GM21367 (cell line): ENCODE measurements around the gene DHRS13.

ENCODE experiments used
- ATAC-seq: cut with Tn5 transposase; IDR thresholded peaks from one replicate; pipeline ENCODE4 v1.9.1; 2021; ENCODE audit not compliant: unreplicated experiment

The DHRS13 gene, protein sequence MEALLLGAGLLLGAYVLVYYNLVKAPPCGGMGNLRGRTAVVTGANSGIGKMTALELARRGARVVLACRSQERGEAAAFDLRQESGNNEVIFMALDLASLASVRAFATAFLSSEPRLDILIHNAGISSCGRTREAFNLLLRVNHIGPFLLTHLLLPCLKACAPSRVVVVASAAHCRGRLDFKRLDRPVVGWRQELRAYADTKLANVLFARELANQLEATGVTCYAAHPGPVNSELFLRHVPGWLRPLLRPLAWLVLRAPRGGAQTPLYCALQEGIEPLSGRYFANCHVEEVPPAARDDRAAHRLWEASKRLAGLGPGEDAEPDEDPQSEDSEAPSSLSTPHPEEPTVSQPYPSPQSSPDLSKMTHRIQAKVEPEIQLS

DNA sequence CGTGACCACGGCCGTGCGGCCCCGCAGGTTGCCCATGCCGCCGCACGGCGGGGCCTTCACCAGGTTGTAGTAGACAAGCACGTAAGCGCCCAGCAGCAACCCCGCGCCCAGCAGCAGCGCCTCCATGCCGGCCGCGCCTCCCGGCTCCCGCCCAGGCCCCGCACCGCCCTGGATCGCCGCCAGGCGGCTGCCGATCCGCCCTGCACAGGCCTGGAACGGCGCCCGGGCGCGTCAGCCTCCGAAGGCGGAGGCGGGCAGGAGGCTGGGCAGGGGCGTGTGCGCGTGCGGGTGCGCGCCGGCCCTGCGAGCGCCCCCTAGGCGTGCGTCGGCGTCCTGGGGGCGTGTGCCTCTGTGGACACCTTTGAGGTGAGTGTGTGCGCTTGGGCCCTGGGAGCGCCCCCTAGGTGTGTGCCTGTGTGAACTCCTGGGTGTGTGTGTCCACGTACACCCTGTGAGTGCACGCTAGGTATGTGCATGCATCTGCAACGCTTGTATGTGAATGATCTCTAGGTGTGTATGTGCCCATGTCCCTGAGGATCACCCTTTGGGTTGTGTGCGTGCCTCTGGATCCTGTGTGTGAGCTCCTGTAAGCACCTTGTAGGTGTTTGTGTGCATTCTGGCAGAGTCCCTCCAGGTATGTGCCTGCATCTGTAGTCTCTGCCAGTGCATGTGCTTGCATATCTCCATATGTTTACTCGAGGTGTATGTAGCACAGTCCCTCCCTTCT lies at the start of gene DHRS13:
Gene DHRS13 (minus strand): TSS at position 261 of the 727 bp plus-strand sequence. CDS start 135 bp downstream, at position 126.
- peak; percentile 79 for ATAC-seq

DNA sequence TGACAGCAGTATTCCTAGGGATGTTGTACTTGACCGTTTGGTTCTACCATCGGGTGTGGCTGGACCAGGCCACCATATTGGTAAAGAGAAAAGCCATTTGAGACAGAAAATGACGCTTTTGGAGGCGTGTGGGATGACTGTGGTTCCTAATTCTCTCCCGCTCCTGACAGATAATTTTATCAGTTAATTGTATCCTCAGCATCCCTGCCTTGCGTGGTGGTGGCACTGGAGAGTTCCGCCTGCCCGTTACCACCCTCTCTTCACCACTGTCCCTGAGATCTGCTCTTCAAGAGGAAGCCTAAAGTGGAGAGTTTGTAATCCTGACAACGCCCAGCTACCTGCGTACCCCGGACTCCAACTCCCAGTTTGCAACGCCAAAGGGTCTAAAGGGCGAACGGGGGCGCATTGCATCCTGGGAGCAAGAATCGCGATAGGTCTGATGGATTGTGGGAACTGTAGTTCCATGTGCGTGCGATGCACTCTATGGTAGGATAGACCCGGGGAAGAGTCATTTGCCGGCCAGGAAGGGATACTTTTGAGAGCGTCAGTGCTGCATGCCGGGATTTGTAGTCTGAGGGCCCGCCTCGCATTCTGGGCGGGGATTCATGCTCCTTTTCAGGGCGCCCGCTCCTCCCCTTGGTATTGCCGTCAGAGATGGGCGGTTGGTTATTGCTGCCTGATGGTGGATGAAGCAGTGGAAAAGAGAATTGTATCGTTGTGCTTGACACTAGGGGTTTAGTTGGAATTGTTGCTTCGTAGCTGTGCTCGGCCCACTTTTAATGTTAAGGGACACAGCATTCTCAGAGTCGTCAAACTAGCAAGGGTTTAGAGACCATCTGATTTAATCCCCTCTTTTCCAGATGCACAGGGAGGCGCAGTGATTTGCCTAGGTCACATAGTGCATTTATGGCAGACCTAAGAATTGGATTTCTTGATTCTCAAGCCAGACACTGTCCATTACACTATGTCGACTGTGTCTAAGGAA lies 49.4 kb upstream of the DHRS13 start:
- peak; percentile 56 for ATAC-seq

DNA sequence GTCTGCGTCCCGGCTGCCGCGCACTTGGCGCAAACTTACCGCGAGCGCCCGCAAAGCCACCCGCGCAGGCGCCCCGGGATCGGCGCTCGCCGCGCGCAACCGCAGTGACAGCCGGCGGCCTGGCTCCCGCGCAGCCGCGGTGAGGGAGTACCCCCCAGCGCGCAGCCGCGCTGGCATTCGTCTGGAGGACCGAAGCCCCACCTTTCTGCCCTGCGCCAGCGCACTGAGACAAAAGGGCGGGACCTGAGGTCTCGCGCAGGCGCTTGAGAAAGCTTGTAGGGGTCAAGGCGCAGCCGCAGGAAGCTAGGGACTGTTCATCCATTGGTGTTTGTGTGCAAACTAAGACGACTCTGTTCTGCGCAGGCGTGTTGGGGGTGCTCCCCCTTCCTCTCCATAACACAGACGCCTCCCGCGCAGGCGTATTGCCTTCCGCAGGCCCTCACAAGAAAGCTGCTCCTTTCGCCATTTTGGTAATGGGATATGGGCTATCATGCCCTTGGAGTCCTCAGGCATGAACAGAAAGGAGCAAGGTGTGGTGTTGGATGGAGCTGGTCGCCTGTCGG lies 48.6 kb upstream of the DHRS13 start, which contains the start of gene PHF12:
Gene PHF12 (minus strand): TSS at position 91 of the 563 bp plus-strand sequence. CDS start 558 bp downstream, outside the sequence.
- ATAC-seq = peak; percentile 41

DNA sequence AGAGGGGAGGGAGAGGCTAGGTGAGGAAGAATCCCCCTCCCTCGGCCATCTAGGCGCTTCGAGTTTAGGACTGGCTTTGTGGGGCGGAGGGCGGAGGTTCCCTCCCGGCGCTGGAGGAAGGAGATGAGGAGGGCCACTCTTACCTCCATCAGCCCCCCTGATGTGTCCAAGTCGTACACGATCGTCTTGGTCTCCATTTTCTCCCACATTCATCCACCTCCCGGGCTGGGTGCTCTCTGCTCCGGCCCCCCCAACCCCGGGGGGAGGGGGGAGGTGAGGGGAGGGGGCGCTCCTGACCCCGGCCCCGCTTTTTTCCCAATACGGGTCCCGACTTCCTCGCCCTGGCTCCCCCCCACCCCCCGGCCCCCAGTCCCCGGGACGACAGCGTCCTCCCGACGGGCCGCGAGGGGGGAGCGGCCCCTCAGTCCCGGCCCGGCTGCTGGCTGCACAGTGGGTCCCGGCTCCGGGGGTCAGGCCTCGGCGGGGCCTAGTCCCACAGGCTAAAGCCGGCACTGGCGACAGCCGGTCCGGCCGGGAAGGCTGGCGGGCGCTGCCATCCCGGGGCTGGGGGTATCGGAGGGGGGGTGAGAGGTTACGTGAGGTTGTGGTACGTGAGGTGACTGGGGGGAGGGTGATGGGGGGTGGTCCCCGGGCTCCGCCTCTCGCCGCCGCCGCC lies 48.0 kb upstream of the DHRS13 start:
- ATAC-seq = no peak

DNA sequence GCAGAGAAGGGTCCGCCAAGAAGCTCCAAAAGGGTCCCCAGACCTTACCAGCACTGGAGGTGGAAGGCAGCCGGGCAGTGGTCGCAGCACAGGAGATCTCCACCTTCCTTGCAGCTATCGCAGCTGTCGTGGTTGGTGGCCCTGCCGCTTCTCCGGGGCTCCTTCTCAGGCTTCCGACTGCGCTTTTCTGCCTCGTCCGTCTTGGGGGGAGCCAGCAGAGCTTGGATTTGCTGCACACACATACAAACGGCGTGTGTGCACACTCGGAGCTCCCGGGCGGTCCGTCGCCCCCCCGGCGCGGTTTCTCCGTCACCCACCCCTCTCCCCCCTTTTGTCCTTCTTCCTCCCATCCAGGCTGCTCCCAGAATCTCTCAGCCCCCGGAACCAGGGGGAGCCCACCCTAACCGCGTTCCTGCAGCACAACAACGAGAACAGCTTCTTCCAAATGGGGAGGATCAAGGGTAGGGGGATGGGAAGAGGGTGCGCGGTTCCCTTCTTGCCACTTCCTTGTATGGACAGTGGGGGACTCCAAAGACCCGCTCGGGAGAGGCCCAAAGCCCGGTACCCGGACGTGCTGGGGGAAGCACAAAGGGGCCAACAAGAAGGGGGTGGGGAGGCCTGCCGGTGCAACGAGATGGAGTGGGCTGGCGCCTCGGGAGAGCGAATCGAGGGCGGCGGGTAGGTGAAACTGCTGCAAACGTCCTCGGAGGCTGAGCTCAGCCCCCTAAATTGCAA lies 47.3 kb upstream of the DHRS13 start:
- no peak for ATAC-seq

DNA sequence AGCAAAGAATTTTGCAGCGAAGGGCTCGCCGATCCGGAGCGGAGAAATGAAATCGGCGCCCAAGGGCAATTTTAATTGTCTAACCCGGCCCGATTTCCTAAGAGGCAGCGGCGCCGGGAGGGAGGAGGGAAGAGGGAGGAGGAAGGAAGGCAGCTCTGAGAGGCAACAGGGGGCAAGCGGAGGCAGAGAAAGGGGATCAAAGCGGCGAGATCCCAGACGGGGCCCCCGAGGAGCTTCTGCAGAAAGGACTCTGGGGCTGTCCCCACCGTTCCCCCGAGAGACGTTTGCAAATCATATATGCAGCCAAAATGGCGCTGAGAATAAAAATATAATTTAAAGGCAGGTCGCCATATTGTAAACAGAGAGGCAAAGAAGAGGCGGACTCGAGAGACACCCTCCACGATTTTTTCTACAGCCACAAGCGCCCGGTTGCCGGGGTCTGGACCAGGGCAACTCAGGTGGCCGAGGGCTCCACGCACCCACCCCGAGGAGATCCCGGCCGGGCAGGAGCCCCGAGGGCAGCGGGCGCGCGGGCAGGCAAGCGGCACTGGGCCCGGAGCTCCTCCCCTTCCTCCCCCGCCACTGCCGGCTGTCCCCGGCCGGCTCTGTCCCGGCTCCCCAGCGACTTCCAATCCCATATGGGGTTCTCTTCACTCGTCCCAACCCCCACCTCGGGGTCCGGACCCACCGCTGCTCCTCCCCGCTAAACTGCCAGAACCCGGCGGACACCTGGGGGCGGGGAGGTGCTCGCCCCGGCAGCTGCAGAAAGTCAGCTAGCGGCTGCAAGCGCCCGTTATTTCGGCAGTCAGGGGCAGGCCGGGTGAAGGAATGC lies 46.5 kb upstream of the DHRS13 start:
- ATAC-seq = no peak

DNA sequence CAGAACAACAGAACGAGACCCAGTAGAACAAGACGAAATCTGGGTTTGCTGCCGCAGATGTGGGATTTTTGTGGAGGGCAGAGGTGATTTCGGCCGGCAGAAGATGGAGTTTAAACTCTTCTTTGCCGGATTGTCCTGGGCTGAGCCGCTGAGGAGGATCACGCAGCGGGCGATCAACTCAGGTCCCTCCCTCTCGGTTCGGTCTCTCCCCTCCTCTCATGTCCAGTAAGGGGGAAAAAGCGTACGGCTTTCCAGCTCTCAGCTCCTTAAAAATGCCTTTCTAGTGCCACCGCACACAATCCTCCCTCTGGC lies 46.0 kb upstream of the DHRS13 start:
- ATAC-seq = no peak

DNA sequence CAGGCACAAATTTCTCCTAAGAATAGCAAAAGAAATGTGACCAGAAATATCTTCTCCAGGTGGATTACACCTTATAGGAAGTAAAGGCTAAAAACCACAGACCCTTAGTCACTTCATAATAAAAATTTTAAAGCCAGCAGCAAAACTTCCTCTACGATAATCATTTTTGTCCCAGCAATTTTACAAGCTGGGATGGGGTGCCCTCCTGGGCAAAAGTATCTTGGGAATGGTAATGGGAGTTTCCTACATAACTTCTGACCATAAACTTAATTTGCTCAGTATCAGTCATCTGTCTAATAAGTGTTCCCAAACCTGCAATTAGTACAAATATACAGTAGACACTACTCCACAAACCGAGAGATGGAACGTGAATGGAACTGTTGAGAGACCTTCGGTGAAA lies 45.5 kb upstream of the DHRS13 start:
- no peak for ATAC-seq

DNA sequence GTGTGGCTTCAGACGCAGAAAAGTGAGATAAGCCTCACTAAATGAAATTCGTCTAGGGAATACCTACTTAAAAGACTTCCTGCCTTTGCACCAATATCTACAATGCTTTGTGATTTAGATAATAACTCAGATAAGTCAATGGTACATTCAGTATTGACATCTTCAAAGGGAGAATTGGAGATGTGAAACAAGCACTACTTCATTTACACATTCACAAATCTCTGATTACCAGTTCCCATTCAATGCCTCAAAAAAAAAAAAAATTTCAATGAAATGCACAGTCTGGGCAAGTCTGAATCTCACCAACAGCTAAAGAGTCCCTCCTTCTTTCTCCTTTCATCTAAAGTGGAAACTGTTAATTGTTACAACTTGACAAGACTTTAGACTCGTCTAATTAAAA lies 44.8 kb upstream of the DHRS13 start:
- no peak for ATAC-seq

DNA sequence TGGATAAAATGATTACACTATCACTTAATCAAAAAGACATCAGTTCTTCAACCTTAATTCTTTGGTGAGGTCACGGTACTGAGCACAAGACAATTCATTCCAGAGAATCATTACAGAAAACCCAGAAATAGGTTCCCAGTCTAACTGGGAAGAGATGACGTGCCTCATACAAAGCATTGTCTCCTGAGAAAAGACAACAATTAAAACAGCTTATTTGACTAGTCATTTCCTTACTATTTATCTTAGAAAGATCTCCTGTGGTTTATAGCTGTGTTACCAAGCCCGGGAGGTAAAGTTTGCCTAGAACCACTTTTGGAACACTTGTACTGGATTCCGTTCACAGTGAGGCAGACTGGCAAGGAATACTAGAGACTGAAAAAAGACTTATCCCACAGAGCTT lies 43.4 kb upstream of the DHRS13 start:
- no peak for ATAC-seq

DNA sequence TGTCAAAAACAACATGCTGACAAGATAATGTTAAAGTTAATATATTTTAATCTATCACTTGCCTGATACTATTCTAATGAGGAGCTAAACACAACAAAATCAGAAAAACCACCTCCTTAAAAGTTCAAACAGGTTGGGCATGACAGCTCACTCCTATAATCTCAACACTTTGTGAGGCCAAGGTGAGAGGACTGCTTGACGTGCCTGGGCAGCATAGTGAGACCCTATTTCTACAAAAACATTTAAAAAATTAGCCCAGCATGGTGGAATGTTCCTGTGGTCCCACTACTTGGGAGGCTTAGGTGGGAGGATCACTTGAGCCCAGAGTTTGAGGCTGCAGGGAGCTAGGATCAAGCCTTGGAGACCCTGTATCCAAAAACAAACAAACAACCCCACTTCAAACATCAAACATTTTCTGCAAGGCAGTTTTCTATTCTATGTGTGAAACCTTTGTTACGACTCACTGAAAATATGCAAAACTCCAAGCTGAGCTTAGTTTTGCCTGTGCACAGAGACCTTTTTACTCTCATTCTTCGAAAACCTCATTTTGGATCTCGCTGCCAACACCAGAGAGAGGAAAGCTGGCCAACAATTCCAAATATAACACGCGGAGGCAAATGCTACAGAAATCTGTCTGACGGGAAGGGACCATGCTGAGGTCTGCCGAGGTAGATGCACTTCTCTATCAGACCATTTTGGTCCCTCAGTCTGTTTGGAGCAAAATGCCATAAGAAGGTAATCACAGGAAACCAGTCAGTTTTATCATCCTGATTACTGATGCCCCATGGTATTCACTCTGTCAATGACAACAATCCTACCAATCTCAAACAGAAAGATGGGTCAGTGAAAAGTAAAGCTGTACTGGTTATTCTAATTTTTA lies 42.2 kb upstream of the DHRS13 start:
- ATAC-seq = no peak

DNA sequence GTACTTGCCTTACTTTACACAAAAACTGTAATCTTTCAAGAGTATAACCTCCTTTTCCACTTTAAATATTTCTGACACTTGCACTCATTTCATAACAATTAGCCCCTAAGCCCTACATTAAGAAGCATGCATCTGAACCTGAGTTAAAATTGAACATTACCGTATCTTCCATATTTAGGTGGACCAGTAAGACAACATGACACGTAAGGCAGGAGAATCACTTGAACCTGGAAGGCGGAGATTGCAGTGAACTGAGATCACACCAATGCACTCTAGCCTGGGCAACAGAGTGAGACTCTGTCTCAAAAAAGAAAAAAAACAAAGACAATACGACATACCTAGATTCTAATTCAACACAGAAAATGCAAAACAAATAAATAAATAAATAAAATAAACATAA lies 41.5 kb upstream of the DHRS13 start:
- no peak for ATAC-seq

DNA sequence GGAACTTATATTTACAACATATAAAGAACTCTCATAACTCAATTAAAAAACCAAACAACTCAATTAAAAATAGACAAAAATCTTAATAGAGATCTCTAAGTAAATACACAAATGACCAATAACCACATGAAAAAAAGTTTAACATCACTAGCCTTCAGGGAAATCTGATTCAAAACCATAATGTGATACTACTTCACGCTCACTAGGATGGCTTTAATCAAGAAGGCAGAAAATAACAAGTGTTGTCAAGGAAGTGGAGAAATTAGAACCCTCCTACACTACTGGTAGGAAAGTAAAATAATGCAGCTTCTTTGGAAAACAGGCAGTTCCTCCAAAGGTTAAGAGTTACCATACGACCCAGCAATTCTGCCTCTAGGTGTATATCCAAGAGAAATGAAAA lies 40.0 kb upstream of the DHRS13 start:
- ATAC-seq = no peak

DNA sequence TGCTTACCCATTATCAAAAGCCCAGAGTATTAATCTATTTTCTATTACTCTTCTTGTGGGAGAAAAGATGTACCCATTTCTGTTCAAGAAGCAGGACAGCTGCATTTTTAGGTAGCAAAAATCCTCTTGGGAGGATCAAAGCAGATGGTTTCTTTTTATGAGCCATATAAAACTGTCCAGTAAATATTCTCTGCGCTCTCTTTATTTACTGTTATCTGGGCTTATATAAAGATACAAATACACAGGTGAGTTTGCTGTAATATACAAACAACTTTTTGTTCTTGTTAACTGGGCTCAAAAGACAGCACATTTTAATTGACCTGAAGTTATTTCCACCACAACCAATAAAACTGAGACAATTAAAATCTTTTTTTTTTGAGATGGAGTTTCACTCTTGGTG lies 38.4 kb upstream of the DHRS13 start:
- ATAC-seq = no peak

DNA sequence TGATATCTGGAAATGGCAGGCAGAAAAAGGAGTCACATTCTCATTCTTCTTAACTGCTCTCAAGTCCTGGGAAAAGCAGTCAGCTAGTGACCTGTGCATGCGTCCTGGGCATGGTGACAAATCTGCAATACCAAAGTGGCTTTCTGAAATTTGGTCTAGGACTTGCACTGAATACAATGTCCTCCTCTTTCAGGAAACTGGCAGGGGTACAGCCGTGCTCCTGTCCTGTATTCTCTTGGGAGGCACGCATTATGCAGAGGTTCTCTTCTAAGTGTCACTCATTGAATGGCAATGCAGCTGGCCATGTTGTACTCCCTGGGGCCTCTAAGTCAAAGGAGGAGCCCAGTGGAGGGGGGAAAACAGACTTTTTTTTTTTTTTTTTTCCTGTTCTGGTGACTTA lies 37.8 kb upstream of the DHRS13 start:
- ATAC-seq = no peak

DNA sequence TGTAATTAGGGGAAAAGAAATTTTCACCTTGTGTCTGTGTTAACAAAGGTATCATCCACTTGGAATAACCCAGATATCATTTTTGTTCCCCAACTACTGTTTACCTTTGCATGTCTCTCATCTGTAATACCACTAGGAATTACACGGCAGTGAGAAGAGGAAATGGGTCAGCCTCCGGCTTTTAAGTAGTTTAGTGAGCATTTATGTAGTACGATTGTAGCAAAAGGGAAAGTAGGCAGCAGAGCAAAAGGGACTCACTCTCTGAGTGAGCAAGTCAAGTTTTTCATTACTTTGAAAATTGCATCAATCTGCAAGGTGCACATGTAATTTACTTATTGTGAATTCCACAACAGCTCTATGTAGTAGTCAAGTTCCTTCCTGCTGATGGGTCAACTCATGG lies 37.3 kb upstream of the DHRS13 start:
- no peak for ATAC-seq

DNA sequence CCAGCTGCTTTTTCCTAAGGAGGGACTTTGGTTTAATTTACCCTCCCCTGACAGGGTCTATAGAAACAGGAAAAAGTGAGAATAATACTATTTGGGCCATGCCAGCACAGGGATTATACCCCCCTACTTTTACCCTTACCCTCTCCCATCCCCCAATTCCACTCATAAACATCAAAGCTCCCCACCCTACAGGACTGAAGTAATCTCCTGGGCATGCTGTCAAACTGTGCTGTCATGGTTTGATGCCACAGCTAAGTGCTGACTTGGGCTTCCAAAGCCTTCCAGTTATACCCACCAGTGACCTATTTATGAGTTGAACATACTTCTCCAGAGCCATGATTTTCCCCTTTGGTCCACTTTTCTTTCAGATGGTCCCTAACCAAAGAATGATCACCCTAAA lies 35.7 kb upstream of the DHRS13 start:
- ATAC-seq = no peak
